GM23248 (cell line): ENCODE data around the gene EFCAB7. TPM values are rescaled to one million over a fixed set of nuclear protein-coding genes. Genes with fewer than 3 reads are reported as not detected.

Source experiments
- DNase-seq: peaks from one replicate; pipeline ENCODE4 v3.0.0-alpha.2; 2015
- H2AFZ ChIP-seq: fragments of 200-600 bp; sonication (generic); 2 replicates; pipeline ENCODE4 v1.6.1; 2016; ENCODE audit warnings: antibody characterized with exemption
- H3F3A ChIP-seq: fragments of 200-600 bp; sonication (generic); 2 replicates; pipeline ENCODE4 v1.6.1; 2016; ENCODE audit warnings: mild to moderate bottlenecking, antibody characterized with exemption, mixed run types; ENCODE audit not compliant: insufficient read depth
- H3K27ac ChIP-seq: fragments of 200-600 bp; sonication (generic); 2 replicates; pipeline ENCODE4 v1.5.1; 2016; ENCODE audit warnings: mild to moderate bottlenecking
- H3K27me3 ChIP-seq: fragments of 200-600 bp; sonication (generic); replicated peaks from 2 replicates; pipeline ENCODE4 v1.6.1; 2016; ENCODE audit warnings: mild to moderate bottlenecking; ENCODE audit not compliant: insufficient read depth
- H3K36me3 ChIP-seq: fragments of 200-600 bp; sonication (generic); 2 replicates; pipeline ENCODE4 v1.6.1; 2016; ENCODE audit warnings: low read depth, mild to moderate bottlenecking
- H3K4me1 ChIP-seq: fragments of 200-600 bp; sonication (generic); 2 replicates; pipeline ENCODE4 v1.6.1; 2016; ENCODE audit warnings: mild to moderate bottlenecking; ENCODE audit not compliant: insufficient read depth
- H3K4me2 ChIP-seq: fragments of 200-600 bp; sonication (generic); one replicate; pipeline ENCODE4 v1.6.1; 2016; ENCODE audit warnings: mild to moderate bottlenecking; ENCODE audit not compliant: unreplicated experiment
- H3K4me3 ChIP-seq: fragments of 200-600 bp; sonication (generic); 2 replicates; pipeline ENCODE4 v1.5.1; 2016; ENCODE audit warnings: mild to moderate bottlenecking
- H3K79me2 ChIP-seq: fragments of 200-600 bp; sonication (generic); 2 replicates; pipeline ENCODE4 v1.6.1; 2016; ENCODE audit warnings: mild to moderate bottlenecking; ENCODE audit not compliant: insufficient read depth
- H3K9ac ChIP-seq: fragments of 200-600 bp; sonication (generic); 2 replicates; pipeline ENCODE4 v1.6.1; 2016; ENCODE audit warnings: mild to moderate bottlenecking
- H3K9me2 ChIP-seq: fragments of 200-600 bp; sonication (generic); 2 replicates; pipeline ENCODE4 v1.6.1; 2016; ENCODE audit warnings: mixed run types, mild to moderate bottlenecking, moderate library complexity; ENCODE audit not compliant: insufficient read depth
- H3K9me3 ChIP-seq: fragments of 200-600 bp; sonication (generic); one replicate; pipeline ENCODE4 v1.6.1; 2017; ENCODE audit warnings: low read depth
- H4K20me1 ChIP-seq: fragments of 200-600 bp; sonication (generic); 2 replicates; pipeline ENCODE4 v1.6.0; 2016; ENCODE audit not compliant: insufficient read depth
- EZH2 ChIP-seq: fragments of 200-600 bp; sonication (generic); IDR thresholded peaks from 2 replicates; pipeline ENCODE4 v1.6.1; 2018; ENCODE audit warnings: antibody characterized with exemption, mild to moderate bottlenecking; ENCODE audit not compliant: insufficient read depth, poor library complexity, severe bottlenecking
- EZH2phosphoT487 ChIP-seq: fragments of 200-600 bp; sonication (generic); IDR thresholded peaks from 2 replicates; pipeline ENCODE4 v1.6.1; 2018; ENCODE audit warnings: antibody characterized with exemption, moderate library complexity, mild to moderate bottlenecking, low read depth; ENCODE audit not compliant: insufficient read depth
- WGBS, 2 experiments: methylation state at CpG; one replicate each; pipeline ENCODE4 v1.1.6; 2015 to 2017; ENCODE audit warnings: low lambda C conversion rate in 2 of 2, low coverage in 1 of 2; ENCODE audit errors: missing lambda C conversion rate in 2 of 2; 5-methylcytosine and 5-hydroxymethylcytosine counted together
- in situ Hi-C: fragments of 300-500 bp; cut with MboI; formaldehyde crosslinking; loops from 2 replicates; pipeline ENCODE4 v1.15.0; 2020
- polyA plus RNA-seq: library from polyadenylated mRNA; unstranded; fragments of >200 nt; fragmentation: Nextera tagmentation; extraction: Ambion mirVana; gene quantifications from 2 replicates; pipeline ENCODE4 v1.2.1, GENCODE V29; 2016
- total RNA-seq: library from RNA; depleted of rRNA; stranded (reverse); fragments of >200 nt; shearing (Covaris generic); gene quantifications from 2 replicates; pipeline ENCODE4 v1.2.3, GENCODE V29; 2014

The EFCAB7 gene
- total and polyA plus RNA-seq, 2 experiments from 2014 or later = 6.2 to 37.5 TPM

DNA sequence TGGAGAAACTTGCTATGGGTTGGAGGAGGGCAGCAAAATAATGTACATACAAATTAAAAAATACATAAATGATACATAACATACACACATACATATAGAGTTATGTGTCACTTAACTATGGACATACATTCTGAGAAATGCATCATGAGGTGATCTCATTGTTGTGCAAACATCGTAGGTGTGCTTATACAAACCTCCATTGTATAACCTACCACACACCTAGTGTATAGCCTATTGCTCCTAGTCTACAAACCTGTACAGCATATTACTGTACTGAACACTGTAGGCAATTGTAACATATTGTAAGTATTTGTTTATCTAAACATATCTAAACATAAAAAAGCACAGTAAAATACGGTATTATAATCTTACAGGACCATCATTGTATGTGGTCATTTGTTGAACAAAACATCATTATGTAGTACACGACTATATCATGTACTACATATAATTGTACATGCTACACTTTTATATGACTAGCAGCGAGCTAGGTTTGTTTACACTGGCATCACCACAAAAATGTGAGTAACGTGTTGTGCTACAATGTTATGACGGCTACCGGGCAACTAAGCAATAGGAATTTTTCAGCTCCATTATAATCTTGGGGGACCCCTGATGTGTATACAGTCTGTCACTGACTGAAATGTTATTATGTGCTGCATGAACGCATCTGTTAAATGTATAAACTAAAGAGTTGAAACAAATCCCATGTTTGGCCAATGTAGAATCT, 35.8 kb upstream of the EFCAB7 start:
- Histone ChIP-seq H3K27me3 (no peaks in the 10 kb centered on the region), H3K36me3 (no peaks in the 10 kb centered on the region), H3K9me2 (no peaks in the 10 kb centered on the region), H3K4me1 (no peaks in the 10 kb centered on the region), H3K79me2 (no peaks in the 10 kb centered on the region), H2AFZ (no peak overlapping the region), H3K27ac (no peak overlapping the region), H3K4me2 (no peak overlapping the region), H3F3A (no peaks in the 10 kb centered on the region), H3K9ac (no peak overlapping the region), H3K9me3 (no peaks in the 10 kb centered on the region), H3K4me3 (no peak overlapping the region), H4K20me1 (no peaks in the 10 kb centered on the region)
- no peak for DNase-seq
- no peak for TF ChIP-seq EZH2phosphoT487
- no peak for TF ChIP-seq EZH2
- WGBS, 2 experiments = 91 to 94% methylated on average over 8 of the region's 8 CpGs
- in situ Hi-C loops = no loop called here

DNA sequence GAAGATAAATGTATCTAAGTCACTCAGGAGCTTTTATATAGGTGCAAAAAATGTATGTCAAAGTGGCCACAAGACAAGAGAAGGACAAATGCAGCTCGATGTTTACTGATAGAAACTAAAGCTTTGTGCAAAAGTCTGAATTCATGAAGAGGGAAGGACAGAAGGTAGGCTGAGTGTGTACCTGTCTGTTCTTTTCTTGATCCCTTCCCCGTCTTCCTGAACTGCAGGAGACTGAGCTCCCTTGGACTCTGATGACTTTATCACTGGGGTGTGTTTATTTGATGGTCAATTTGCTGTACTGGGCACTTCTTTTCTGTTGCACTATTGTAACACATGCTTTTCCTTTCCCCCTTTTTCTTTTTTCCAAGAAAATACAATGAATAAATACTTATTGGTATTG, 25.7 kb upstream of the EFCAB7 start:
- WGBS, 2 experiments = 88 to 96% methylated on average over 2 of the region's 2 CpGs
- no peaks in the 10 kb centered on the region; the same call in 1 of the 2 replicates for H3F3A ChIP-seq
- no peaks in the 10 kb centered on the region for H4K20me1 ChIP-seq
- no peak for TF ChIP-seq EZH2
- no peak for TF ChIP-seq EZH2phosphoT487
- no peak overlapping the region for H3K27ac ChIP-seq
- H3K9me3 ChIP-seq = no peaks in the 10 kb centered on the region
- no peaks in the 10 kb centered on the region for H3K79me2 ChIP-seq
- H3K9ac ChIP-seq = no peak overlapping the region
- H3K27me3 ChIP-seq = no peaks in the 10 kb centered on the region
- no peak overlapping the region for H3K4me2 ChIP-seq
- H3K4me1 ChIP-seq = no peaks in the 10 kb centered on the region
- no peak overlapping the region for H2AFZ ChIP-seq
- in situ Hi-C loops = no loop called here
- DNase-seq = no peak
- H3K4me3 ChIP-seq = no peak overlapping the region
- H3K36me3 ChIP-seq = no peaks in the 10 kb centered on the region
- no peaks in the 10 kb centered on the region for H3K9me2 ChIP-seq

DNA sequence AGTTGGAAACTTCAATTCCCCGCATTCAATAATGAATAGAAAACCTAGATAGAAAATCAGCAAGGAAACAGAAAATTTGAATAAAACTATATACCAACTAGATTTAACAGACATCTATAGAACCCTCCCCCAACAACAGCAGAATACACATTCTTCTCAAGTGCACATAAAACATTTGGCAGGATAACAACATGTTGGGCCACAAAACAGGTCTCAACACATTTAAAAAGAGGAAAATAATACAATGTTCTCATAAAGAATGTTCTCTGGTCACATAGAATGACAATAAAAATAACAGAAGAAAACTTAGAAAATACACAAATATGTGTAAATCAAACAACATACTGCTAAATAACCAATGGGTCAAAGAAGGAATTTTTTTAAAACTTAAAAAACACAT, 25.2 kb upstream of the EFCAB7 start:
- TF ChIP-seq EZH2 (no peak), EZH2phosphoT487 (no peak)
- H4K20me1 ChIP-seq = no peaks in the 10 kb centered on the region
- no peaks in the 10 kb centered on the region for H3K79me2 ChIP-seq
- no peaks in the 10 kb centered on the region; the same call in 1 of the 2 replicates for H3F3A ChIP-seq
- no peak overlapping the region for H3K4me2 ChIP-seq
- H3K36me3 ChIP-seq = no peaks in the 10 kb centered on the region
- no peaks in the 10 kb centered on the region for H3K9me3 ChIP-seq
- no peaks in the 10 kb centered on the region for H3K9me2 ChIP-seq
- H2AFZ ChIP-seq = no peak overlapping the region
- no peak overlapping the region for H3K4me3 ChIP-seq
- DNase-seq = no peak
- no peaks in the 10 kb centered on the region for H3K27me3 ChIP-seq
- WGBS, 2 experiments = 38 to 43% methylated on average over 1 of the region's 1 CpG
- in situ Hi-C loops = no loop called here
- H3K27ac ChIP-seq = no peak overlapping the region
- no peaks in the 10 kb centered on the region for H3K4me1 ChIP-seq
- H3K9ac ChIP-seq = no peak overlapping the region

DNA sequence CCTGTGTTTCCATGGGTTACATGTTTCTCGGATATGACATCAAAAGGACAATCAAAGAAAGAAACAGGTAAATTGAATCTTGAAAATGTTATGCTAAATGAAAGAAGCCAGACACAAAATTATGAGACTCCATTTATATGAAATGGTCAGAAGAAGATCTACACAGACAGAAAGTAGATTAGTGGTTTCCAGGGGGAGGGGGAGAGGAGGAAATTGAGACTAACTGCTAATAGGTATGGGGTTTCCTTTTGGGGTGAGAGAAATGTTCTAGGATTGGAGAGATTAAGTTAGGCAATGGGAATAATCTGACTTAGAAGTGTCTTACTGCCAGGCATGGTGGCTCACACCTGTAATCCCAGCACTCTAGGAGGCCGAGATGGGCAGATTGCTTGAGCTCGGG, 22.1 kb upstream of the EFCAB7 start:
- TF ChIP-seq EZH2phosphoT487 (no peak), EZH2 (no peak)
- no peaks in the 10 kb centered on the region; the same call in 1 of the 2 replicates for H3F3A ChIP-seq
- H3K27ac ChIP-seq = no peak overlapping the region
- H3K9me2 ChIP-seq = no peaks in the 10 kb centered on the region
- no peaks in the 10 kb centered on the region for H3K36me3 ChIP-seq
- H3K9me3 ChIP-seq = no peaks in the 10 kb centered on the region
- 97 to 98% methylated on average over 3 of the region's 3 CpGs for WGBS, 2 experiments
- no peak overlapping the region for H2AFZ ChIP-seq
- no peak overlapping the region for H3K9ac ChIP-seq
- no peaks in the 10 kb centered on the region for H4K20me1 ChIP-seq
- in situ Hi-C loops = no loop called here
- H3K79me2 ChIP-seq = no peaks in the 10 kb centered on the region
- H3K4me1 ChIP-seq = no peaks in the 10 kb centered on the region
- no peak overlapping the region for H3K4me2 ChIP-seq
- H3K4me3 ChIP-seq = no peak overlapping the region
- no peaks in the 10 kb centered on the region for H3K27me3 ChIP-seq
- DNase-seq = no peak
